Brain pericyte (primary cell): Measurements from ENCODE around the gene CHAT.

Experiments used
- DNase-seq: peaks from one replicate; pipeline ENCODE4 v3.0.0-alpha.2; 2012; ENCODE audit warnings: low read depth, low spot score

The CHAT gene

DNA sequence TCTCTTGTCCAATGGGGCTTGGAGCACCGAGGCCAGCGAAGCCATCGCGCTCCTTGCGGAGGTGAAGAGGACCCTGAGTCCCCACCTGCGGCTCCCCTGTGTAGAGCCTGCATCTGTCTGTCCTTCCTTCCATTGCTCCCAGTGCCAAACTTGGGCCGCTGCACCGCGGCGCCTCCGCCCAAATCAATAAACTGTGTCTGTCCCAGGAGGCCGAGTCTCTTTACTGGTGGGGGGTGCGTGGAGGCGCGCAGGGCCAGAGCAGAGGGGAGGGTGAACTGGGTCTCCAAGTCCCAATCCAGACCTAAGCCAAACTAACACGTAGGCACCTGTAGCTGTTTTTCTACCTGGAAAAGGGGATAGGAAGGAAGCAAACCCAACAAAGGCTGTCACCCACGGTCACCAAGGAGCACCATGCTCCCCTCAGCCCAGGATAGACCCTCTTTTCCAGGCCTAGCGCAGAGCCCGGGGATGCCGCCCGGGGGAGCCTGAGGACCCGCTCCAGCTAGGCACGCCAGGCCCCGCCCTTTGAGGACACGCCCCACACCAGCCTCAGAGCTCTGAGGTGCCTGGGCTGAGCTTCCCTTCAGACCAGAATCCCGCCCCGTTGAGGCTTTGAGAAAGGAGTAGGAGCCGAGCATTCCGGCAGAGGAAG is 1.2 kb upstream of the CHAT start:
- no peak for DNase-seq

DNA sequence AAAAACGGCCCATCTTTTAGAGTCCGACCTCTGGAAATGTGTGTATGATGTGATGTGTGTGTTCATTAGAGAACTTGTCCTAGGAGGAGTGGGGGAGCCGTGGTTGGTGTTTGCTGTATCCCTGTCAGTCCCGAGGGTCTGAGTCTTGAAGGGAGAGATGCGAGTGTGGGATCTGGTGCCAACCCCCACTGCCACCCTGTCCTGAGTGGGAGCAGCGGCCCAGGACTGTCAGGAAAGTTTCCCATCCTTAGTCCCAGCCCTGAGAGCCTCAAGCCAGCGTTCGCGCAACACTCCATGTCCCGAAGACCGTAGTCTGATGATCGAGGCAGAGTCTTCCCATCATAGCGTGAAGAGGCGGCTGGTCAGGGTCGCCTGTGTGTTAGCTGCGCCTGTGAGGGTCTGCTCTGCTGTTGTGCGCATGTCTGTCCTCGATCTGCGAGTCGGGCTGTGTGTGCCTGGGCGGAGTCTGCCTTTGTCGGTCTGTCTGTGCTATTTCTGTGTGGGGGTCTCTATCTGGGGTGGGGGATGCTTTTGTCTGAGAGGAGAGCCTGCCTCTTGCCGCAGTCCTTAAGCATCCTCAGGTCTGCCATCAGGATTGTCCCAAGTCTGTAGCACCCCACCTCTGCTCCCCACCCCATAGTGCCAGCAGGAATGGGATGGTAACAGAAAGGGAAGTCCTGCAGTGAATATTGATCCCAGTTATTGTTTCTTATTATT is 514 bp upstream of the CHAT start:
- DNase-seq = no peak

DNA sequence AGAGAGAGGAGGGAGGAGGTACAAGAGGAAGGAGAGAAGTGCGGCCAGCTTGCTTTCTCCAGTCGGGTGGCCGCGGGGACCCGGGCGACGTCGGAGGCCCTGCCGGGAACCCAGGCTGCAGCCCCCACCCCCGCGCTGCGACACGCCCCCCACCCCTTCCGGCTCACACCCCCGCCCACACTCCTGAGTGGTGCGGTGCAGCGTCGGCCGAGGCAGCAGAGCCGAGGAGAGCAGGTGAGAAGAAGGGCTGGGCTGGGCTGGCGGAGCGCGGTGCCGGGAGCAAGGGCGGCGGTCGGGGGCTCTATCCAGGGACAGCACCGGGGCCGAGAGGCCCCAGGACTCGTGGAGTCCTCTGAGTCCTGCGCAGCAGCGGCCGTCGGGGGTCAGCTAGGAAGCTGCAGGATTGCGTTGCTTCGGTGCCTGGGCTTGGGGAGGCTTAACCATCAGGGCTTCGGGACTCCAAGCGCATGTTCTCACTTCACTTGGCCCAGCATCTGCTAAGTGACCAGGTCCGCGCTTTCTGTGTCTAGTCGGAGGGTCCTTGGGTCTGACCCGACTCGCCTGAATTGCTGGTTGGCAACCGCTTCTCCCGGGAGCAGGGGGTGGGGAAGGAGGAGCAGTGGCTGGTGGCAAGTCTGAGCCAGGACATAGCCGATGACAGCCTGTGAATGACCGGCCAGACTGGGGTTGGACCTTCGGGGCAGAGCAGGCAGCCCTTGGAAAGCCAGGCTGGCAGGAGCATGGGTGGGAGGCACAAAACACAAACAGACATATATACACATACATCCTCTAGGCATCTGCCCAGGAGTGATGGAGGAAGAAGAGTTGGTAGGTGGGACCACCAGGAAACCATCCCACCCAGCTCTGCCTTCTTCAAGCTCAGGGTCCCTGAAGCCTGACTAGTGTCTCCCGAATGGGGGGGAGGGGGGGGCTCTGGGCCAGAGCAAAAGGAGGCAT is 683 bp downstream of the CHAT start:
- no peak for DNase-seq

DNA sequence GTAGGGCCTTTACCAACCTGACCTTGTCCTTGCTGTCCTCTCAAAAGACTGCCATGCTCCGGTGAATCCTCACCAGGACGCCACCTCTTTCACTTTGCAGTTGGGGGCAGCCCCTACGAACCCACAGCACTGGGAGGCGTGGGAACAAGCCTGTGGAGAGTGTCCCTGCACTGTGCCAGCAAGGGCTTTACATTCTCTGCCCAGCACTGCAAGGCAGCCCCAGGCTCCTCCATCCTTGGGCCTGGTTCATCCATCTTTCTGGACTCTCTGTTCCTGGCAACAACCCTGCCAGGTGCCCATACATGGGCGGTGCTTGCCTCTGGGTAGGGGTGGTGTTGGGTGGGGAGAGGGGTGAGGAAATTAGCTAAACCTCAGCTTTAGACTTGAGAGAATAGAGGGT is 1.4 kb downstream of the CHAT start:
- no peak for DNase-seq

DNA sequence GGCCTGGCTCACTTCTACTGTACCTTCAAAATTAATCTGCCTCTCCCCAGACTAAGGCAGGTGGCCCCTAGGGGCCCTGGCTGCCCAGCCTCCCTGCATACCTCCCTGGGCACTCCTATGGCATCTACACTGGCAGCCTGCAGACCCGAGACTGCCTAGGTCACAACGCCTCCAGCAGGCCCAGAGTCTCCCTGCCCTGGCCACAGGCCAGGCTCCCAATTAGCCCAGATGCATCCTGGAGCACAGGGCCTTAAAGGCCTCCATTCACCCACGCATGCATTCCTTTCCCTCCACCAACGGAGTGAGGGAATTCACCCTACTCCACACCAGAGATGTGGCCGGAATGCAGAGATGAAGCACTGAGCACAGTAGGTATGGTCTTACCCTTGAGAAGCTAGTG is 1.9 kb downstream of the CHAT start:
- DNase-seq = no peak

DNA sequence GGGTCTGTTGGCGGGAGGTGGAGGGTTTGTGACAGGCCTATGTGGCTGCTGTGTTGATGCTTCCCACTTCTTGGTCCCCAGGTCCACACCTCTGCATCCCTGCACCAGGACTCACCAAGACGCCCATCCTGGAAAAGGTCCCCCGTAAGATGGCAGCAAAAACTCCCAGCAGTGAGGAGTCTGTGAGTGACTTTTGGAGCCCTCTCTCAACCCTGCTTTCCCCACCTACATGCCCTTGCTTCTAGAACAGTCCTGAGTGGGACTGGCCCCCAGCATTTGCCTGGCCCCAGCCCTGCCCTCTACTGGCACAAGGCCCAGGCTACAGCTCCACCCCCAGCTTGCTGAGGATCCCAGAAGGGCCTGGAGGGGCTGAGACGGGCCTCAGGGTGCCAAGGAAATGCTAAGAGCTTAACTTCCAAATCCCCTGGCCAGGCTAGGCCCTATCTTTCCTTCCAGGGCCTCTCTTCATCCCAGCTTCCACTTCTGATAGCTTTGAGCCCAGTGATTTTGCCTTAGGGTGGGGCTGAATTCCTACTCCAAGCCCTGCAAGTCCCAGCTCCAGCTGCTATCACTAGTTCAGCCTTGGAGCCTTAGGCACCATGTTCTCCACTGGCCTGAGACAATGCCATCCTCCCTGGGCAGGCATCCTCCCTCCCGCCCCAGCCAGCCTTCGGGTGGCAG is 2.7 kb downstream of the CHAT start:
- DNase-seq = no peak

DNA sequence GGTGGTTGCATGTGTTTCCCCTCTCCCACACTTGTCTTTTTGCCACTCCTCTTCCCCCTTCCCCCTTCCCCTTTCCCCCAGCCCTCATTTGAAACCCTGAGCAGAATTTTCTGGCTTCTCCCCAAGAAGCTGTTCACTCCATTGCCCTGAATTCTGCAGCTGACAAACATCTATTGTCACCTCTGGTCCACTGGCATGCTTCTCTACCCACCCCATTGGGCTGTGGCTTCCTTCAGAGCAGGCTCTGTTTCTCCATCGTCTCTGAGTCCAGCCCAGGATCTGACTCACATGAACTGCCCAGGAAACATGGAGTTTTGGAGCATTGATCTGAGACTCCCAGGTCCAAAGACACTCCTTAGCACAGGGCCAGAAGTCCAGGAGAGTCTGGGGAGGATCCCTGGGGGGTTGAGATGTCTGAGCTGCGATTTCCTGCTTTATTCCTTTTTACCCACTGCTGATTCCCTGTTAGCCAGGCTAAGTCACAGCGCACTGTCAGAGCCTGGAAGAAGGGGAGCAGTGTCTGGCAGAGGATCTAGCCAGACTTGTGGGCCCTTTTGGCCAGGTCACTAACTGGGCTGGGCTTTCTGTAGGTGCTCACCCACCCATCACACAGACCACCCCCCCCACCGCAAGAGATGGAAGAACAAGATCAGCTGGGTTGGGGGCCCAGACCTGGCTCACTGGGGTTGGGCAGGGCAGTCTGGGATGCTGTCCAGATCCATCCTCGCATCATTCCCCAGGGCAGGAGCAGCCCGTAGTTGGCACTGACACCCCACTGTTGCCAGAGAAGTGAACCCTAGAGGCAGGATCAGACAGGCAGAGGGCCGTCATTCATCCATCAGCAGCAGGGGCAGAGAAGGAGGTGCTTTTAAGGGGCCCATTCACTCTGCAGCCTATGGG is 3.5 kb downstream of the CHAT start:
- DNase-seq = no peak

DNA sequence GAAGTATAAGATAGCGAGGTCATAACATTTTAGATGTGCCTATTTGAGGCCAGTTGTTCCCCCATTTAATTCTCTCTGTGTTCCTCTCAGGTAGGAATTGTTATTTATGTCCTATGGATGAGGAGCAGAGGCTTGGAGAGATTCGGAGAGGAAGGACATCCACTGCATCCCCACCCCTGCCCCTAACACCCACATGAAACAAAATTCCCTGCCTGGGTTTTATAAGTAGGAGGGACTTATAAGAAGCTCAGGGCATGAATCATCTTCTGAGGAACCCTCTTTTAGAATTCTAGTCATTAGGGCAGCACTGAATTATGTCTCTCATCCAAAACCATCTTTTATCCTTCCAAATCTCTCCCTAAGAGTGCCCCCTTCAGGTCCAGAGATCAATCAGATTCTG is 5.0 kb downstream of the CHAT start:
- DNase-seq = no peak

DNA sequence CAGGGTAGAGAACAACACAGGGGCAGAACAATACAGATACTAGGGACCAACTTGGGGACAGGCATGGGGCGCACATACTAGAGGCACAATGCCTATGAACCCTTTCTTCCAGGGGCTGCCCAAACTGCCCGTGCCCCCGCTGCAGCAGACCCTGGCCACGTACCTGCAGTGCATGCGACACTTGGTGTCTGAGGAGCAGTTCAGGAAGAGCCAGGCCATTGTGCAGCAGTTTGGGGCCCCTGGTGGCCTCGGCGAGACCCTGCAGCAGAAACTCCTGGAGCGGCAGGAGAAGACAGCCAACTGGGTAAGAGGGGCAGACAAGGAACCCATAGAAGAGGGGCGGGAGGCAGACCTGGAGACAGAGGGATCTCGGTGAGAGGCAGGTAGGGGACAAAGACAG is 5.8 kb downstream of the CHAT start:
- DNase-seq = no peak

DNA sequence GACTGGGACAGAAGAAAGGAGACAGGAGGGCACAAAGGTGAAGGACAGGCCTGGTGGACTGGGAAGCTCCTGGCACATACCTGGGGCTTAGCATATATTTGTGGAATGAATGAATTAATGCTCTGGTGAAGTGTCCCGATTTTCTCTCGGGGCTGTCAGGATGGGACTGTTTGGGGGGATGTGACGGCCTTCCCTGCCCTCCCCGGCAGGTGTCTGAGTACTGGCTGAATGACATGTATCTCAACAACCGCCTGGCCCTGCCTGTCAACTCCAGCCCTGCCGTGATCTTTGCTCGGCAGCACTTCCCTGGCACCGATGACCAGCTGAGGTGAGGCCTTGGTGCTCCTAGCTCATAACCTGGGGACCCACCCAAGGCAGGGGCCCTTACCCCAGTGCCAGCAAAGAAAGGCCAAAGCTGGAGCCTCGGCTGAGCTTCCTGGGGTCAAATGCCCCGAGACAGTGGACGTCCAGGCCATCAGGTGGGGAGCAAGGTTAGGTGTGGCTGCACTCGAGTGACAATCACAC is 6.5 kb downstream of the CHAT start:
- no peak for DNase-seq

DNA sequence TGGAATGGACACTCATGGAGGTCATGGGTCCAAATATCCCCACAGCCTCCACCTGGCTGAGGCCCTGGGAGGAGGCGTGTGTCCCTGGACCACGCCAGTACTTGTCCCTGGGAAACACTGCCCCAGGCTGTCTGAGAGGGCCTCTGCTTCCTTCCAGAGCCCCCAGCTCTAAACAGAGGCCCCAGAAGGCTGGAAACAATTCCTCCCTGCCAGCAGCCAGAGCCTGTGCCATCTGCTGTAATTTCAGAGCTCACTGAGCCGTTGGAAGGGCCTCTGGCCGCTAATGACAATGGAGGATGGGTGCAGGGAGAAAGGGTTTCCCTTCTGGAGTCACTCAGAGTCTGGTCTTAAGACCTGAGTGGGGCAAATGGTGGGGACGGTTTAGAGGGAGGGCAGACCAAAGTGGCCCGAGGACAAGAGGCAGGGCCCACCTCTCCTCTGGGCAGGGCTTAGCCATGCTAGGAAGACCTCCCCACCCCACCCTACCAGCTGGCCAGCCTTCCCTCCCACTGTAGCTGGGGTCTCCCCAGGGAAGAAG is 7.1 kb downstream of the CHAT start:
- no peak for DNase-seq

DNA sequence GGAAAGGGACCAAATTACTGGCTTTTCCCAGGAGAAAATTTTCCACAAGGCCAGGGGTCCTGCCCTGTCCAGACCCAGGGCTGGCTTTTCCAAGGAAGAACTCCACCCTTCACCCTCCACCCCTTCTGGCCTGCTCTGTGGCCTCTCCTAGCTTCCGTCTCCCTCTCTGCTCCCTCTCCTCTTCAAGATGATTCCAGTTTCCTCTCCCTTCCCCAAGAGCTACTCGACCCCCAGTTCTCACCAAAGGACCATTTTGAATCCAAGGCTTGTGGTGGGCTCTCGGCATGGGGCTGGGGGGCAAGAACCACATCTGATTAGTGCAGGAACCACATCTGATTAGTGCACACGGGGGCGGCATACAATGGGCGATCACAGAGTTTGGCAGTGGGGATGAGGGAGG is 7.7 kb downstream of the CHAT start:
- no peak for DNase-seq

DNA sequence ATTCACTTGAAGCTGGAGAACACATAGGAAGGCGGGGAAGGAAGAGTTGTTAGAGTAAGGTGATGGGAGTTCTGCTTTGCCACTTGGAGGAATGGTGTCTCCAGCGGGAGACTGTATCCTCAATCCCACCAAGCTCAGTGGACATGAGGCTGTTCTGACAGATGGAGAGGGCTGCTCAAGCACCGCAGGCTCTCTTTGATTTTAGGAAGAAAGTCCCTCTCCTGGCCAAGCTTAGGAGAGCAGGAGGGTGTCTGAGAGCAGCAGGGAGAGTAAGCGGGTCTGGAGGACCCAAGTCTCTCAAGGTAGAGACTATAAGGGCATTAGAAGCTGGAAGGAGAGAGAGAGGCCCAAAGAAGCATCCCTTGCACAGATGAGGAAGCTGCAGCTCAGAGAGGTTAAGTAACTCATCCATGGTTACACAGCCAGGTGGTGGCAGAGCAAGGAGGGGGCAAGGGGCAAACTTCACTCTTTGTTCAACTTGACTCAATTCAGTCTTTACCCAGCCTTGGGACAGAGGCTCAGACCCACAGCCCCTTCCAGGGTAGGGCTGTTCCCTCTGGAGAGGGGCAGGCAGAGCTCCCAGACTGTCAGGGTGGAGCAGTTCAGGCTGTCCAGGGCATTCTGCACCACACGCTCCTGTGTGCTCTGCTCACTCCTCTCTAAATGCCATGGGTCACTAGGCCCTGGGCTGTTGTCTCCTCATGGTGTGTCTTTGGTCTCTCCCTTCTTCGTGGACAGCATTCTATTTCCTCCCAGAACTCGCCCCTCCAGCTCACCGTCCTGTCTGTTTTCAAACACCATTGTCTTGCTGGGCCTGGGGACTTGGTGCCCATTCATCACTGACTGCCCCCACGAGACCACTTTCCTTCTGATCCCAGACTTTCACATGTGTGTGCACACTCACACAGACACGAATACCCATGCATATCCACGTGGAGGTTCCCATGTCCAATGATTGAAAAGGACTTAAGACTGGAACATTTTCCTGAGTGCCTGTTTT is 8.9 kb downstream of the CHAT start:
- DNase-seq = no peak

DNA sequence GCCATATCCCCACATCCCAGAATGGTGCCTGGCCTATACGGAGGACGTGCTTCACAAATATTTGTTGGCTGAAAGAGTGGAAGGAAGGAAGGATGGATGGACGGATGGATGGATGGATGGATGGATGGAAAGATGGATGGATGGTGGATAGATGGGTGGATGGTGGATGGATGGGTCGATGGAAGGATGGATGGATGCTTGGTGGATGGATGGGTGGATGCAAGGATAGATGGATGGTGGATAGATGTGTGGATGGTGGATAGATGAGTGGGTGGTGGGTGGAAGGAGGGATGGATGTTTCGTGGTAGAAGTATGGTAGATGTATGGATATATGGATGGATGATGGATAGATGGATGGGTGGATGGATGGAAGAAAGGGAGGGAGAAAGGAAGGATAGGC is 10.8 kb downstream of the CHAT start:
- DNase-seq = no peak

DNA sequence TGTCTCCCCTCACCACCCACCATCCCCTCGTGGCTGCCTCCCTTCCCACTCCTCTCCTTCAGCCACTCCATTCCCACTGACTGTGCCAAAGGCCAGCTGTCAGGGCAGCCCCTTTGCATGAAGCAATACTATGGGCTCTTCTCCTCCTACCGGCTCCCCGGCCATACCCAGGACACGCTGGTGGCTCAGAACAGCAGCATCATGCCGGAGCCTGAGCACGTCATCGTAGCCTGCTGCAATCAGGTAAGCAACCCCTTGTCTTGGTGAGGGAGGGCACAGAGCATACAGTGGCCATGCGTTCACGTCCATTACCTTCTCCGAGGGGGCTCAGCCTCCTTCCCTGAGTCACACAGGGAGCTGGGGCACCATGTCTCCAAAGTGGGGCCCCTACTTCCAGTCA is 11.6 kb downstream of the CHAT start:
- DNase-seq = no peak

DNA sequence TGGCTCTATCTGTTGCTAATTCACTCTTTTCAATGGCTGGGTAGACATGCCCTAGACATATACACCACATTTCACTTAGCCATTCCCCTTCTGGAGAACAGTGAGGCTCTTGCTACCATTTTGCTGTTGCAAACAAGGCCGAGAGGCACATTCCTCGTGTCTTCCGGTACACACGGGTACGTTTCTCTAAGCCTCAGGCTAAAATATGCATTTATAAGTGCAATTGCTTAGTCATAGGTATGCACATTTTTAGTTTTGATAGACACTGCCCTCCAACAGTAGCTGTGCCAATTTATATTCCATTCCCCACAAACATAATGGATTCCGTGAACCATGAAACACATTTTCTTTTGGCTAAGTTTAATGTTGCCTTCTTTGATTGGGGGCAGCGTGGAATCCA is 13.2 kb downstream of the CHAT start:
- DNase-seq = no peak

DNA sequence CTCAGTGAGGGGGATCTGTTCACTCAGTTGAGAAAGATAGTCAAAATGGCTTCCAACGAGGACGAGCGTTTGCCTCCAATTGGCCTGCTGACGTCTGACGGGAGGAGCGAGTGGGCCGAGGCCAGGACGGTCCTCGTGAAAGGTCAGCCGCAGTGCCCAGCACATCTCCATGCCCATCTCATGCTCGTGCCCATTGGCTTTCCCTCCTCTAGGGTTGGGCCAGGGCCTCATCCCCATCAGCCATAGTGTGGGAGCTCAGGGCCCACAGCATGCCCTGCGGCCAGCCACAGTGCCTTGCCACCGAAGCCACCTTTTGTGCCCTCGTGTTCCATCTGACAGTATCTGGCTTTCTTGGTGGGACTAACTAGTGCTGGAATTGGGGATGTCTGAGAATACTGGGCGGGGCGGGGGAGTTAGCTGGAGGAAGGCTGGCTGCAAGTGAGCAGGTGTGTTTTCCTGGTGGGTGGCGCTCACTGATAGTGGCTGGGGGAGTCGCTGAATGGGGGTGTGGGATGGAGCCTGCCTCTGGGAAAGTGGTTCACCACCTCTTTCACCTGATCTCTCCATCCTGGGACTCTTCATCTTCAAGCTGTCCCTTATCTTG is 13.9 kb downstream of the CHAT start:
- no peak for DNase-seq

DNA sequence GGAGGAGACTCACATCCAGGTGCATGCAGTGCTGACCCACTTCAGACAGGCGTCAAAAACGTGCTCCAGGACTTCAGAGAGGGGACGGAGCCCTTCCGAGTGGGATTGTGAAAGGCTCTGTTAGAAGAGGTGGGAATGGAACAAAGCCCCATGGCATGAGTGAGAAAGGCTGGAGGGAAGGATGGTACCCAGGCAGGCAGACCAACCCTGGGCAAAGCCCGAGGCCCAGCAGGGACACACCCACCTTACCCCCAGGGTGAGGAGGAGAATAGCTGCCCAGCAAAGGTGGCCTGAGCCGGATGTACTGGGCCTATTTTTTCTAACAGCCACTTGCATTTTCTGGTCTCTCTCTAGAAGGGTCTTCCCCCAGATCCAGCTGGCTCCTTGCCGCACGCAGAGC is 14.8 kb downstream of the CHAT start:
- DNase-seq = no peak

DNA sequence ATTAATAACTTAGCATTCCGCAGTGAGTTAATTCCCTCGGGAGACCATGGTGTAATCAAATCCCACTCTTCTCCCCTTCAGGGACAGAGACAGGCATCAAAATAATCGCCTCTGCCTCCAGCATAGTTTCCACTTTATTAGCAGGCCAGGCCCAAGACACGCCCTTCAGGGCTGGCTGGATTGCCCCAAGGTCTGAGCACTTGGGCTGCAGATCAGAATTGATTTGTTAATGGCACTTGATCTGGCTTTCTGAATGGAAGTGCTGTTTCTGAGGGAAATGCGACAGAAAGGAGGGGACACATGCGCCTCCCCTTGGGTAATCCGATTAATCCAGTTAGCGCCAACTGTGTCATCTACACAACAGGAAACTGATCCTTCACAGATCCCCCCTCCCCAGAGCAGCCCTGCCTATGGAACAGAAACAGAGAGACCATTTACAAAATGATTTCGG is 15.6 kb downstream of the CHAT start:
- no peak for DNase-seq
